H1 (cell line): ENCODE measurements around the gene VDR.

Source experiments
- CBX5 ChIP-seq: fragments of 300-800, 300-1000 bp; sonication (generic); IDR thresholded peaks from 2 replicates; pipeline ENCODE4 v1.7.1; 2016; ENCODE audit warnings: antibody characterized with exemption, low read length, low read depth
- CREB1 ChIP-seq: IDR thresholded peaks from 2 replicates; pipeline ENCODE4 v1.6.1; 2012; ENCODE audit warnings: inconsistent platforms
- FOSL1 ChIP-seq: IDR thresholded peaks from 2 replicates; pipeline ENCODE4 v1.6.1; 2011; ENCODE audit warnings: mild to moderate bottlenecking, low read depth, low read length, moderate library complexity; ENCODE audit not compliant: insufficient read depth
- POLR2A ChIP-seq, 2 experiments: IDR thresholded peaks; 1 replicate in 1 of 2; 2 replicates in 1 of 2; pipeline ENCODE4 v1.6.1; 2011; ENCODE audit warnings: low read depth in 2 of 2, low read length in 2 of 2, mild to moderate bottlenecking in 2 of 2; ENCODE audit errors: control extremely low read depth in 1 of 2
- POLR2AphosphoS5 ChIP-seq: IDR thresholded peaks from 2 replicates; pipeline ENCODE4 v1.6.1; 2011; ENCODE audit warnings: low read depth, low read length
- RFX5 ChIP-seq: IDR thresholded peaks from 2 replicates; pipeline ENCODE4 v1.6.1; 2011; ENCODE audit warnings: low read depth, low read length, improper control_type of control experiment, borderline replicate concordance
- SIN3A ChIP-seq, 2 experiments: IDR thresholded peaks in 1 of 2; conservative IDR thresholded peaks in 1 of 2; 2 replicates each; pipeline ENCODE4 v1.6.1; 2011 to 2012; ENCODE audit warnings: low read length in 2 of 2, improper control_type of control experiment in 1 of 2, low read depth in 1 of 2, mild to moderate bottlenecking in 1 of 2
- SP1 ChIP-seq: IDR thresholded peaks from 2 replicates; pipeline ENCODE4 v1.6.1; 2011; ENCODE audit warnings: low read depth, low read length
- TCF12 ChIP-seq: IDR thresholded peaks from 2 replicates; pipeline ENCODE4 v1.6.1; 2011; ENCODE audit warnings: low read depth, mild to moderate bottlenecking, low read length
- TEAD4 ChIP-seq: IDR thresholded peaks from 2 replicates; pipeline ENCODE4 v1.6.1; 2012; ENCODE audit warnings: low read depth, low read length, inconsistent platforms, mixed read lengths
- TF ChIP-seq, protein P1 (sequence below), 3 experiments: IDR thresholded peaks; 1 replicate in 2 of 3; 2 replicates in 1 of 3; pipeline versions ENCODE4 v1.5.1 to v1.6.1; 2011; ENCODE audit warnings: low read length in 3 of 3, mild to moderate bottlenecking in 3 of 3, inconsistent platforms in 2 of 3, low read depth in 1 of 3, moderate library complexity in 1 of 3; ENCODE audit not compliant: insufficient read depth in 1 of 3; ENCODE audit errors: control extremely low read depth in 1 of 3
- TF ChIP-seq, protein P2 (sequence below): IDR thresholded peaks from 2 replicates; pipeline ENCODE4 v1.6.1; 2012; ENCODE audit warnings: inconsistent platforms
- TF ChIP-seq, protein P3 (sequence below): IDR thresholded peaks from 2 replicates; pipeline ENCODE4 v1.6.1; 2012; ENCODE audit warnings: low read length, inconsistent platforms
- TF ChIP-seq, protein P4 (sequence below): IDR thresholded peaks from 2 replicates; pipeline ENCODE4 v1.6.1; 2012; ENCODE audit warnings: inconsistent platforms

DNA sequence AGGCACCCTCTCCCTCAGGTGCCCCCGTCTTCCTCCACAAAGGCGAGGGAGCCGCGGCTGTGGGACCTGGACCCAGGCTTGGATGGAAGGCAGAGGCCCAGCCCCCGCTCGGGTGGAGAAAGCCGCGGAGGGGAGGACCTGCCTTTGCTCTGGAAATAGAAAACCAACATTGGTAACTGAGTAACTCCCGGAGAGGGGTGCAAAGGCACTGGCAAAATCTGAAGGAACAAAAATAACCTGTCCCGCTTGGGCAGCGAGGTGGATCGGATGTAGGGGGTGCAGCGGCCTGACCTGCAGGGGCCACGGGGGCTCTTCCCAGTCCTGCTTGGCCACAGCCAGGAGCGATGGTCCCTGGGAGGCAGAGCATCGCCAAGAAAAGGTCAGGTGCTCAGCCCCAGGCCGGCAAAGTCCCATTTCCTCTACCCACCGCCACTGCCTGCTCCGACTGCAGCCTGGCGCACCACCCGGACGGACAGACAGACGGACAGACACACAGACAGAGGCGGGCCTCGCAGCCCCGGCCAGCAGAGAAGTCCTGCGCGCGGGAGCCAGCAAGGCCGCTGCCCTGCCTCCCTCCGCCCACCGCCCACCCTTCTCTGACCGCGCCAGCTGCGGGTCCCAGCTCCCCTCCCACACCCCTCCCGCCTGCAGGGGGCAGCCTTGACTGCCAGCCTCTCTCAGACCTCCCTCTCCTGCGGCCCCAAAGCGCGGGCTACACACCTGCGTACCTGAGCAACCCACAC, 37.2 kb upstream of the VDR start:
- TF ChIP-seq, protein P1, sequence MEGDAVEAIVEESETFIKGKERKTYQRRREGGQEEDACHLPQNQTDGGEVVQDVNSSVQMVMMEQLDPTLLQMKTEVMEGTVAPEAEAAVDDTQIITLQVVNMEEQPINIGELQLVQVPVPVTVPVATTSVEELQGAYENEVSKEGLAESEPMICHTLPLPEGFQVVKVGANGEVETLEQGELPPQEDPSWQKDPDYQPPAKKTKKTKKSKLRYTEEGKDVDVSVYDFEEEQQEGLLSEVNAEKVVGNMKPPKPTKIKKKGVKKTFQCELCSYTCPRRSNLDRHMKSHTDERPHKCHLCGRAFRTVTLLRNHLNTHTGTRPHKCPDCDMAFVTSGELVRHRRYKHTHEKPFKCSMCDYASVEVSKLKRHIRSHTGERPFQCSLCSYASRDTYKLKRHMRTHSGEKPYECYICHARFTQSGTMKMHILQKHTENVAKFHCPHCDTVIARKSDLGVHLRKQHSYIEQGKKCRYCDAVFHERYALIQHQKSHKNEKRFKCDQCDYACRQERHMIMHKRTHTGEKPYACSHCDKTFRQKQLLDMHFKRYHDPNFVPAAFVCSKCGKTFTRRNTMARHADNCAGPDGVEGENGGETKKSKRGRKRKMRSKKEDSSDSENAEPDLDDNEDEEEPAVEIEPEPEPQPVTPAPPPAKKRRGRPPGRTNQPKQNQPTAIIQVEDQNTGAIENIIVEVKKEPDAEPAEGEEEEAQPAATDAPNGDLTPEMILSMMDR (IDR thresholded peaks at IDR 0.05; ENCODE audit: control extremely low read depth in 1 of 3, insufficient read depth in 1 of 3, low read depth in 1 of 3, low read length in 3 of 3): peak in 2 of 3 experiments; percentile 66 to 76; a peak in 3 of 4 replicates
- TF ChIP-seq, protein P2, sequence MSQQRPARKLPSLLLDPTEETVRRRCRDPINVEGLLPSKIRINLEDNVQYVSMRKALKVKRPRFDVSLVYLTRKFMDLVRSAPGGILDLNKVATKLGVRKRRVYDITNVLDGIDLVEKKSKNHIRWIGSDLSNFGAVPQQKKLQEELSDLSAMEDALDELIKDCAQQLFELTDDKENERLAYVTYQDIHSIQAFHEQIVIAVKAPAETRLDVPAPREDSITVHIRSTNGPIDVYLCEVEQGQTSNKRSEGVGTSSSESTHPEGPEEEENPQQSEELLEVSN: peak; percentile 56
- TF ChIP-seq TCF12 (no peak), RFX5 (no peak), SIN3A (conservative IDR thresholded peaks at IDR 0.05 in 1 of 2, IDR thresholded peaks at IDR 0.05 in 1 of 2; ENCODE audit: low read depth in 1 of 2, low read length in 2 of 2) (no peak), POLR2AphosphoS5 (no peak), SP1 (no peak), POLR2A (IDR thresholded peaks at IDR 0.05; ENCODE audit: control extremely low read depth in 1 of 2, low read depth in 2 of 2, low read length in 2 of 2) (no peak), TEAD4 (no peak), CBX5 (no peak), FOSL1 (no peak), CREB1 (peak; percentile 36; the same call in 1 of the 2 replicates)
- TF ChIP-seq, protein P3, sequence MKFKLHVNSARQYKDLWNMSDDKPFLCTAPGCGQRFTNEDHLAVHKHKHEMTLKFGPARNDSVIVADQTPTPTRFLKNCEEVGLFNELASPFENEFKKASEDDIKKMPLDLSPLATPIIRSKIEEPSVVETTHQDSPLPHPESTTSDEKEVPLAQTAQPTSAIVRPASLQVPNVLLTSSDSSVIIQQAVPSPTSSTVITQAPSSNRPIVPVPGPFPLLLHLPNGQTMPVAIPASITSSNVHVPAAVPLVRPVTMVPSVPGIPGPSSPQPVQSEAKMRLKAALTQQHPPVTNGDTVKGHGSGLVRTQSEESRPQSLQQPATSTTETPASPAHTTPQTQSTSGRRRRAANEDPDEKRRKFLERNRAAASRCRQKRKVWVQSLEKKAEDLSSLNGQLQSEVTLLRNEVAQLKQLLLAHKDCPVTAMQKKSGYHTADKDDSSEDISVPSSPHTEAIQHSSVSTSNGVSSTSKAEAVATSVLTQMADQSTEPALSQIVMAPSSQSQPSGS: no peak
- TF ChIP-seq, protein P4, sequence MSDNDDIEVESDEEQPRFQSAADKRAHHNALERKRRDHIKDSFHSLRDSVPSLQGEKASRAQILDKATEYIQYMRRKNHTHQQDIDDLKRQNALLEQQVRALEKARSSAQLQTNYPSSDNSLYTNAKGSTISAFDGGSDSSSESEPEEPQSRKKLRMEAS: no peak
